ENCODE measurements around the gene GMDS.

Gene GMDS

GRCh38 chr6:1836690-1837089 lies 408.7 kb downstream of the GMDS start:
- no peak overlapping the region for H2AFZ ChIP-seq
- H3K4me3 ChIP-seq (ENCODE audit: low read depth, low read length) = no peak overlapping the region
- H3K4me2 ChIP-seq (ENCODE audit: low read length) = no peak overlapping the region
- H3K36me3 ChIP-seq (ENCODE audit: control insufficient read depth, insufficient read depth, low read length) = no peaks in the 10 kb centered on the region
- H3K27me3 ChIP-seq (ENCODE audit: control insufficient read depth, insufficient read depth, low read length) = no peaks in the 10 kb centered on the region
- no peaks in the 10 kb centered on the region for H3K4me1 ChIP-seq
- no peak overlapping the region for H3K9ac ChIP-seq
- no peaks in the 10 kb centered on the region for H3K9me3 ChIP-seq (ENCODE audit: control insufficient read depth, low read length)
- no peak for TF ChIP-seq CTCF (IDR thresholded peaks at IDR 0.05)
- H3K79me2 ChIP-seq = no peaks in the 10 kb centered on the region
- H3K27ac ChIP-seq = no peak overlapping the region

- no peaks in the 10 kb centered on the region for H3K27me3 ChIP-seq (ENCODE audit: control insufficient read depth, insufficient read depth, low read length)
- no peak overlapping the region for H3K27ac ChIP-seq
These were observed 410.5 kb downstream of the GMDS start for GRCh38 chr6:1834646-1835516.

DNA sequence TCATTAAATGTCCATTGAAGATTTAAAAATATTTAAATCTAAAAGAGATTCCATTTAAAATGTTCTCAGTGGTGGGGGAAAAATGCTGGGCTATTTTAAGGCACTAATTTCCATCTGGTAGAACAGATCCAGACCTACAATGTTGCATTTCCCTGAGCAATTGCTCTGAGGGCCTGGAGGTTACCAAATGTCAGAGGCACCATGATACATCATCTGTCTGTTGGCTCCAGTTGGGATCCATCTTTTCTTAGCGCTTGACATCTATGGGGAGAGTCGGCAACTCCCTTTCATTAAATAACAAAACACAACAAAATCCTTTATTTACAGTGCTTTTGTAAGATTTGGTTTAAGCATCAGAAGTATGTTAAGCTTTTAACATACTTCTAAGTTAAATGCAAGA lies 411.2 kb downstream of the GMDS start:
- no peak overlapping the region for H3K9ac ChIP-seq
- H3K36me3 ChIP-seq (ENCODE audit: control insufficient read depth, insufficient read depth, low read length) = no peaks in the 10 kb centered on the region
- no peaks in the 10 kb centered on the region for H3K79me2 ChIP-seq
- no peak overlapping the region for H3K4me3 ChIP-seq (ENCODE audit: low read depth, low read length)
- no peaks in the 10 kb centered on the region for H3K9me3 ChIP-seq (ENCODE audit: control insufficient read depth, low read length)
- no peaks in the 10 kb centered on the region for H3K27me3 ChIP-seq (ENCODE audit: control insufficient read depth, insufficient read depth, low read length)
- no peak overlapping the region for H3K27ac ChIP-seq
- H3K4me2 ChIP-seq (ENCODE audit: low read length) = no peak overlapping the region
- no peak overlapping the region for H2AFZ ChIP-seq
- TF ChIP-seq CTCF (IDR thresholded peaks at IDR 0.05) = no peak
- H3K4me1 ChIP-seq = no peaks in the 10 kb centered on the region

More at GRCh38 chr6:1834646-1835516, 410.5 kb downstream of the GMDS start:
- no peaks in the 10 kb centered on the region for H3K4me1 ChIP-seq
- no peaks in the 10 kb centered on the region for H3K9me3 ChIP-seq (ENCODE audit: control insufficient read depth, low read length)
- no peak overlapping the region for H3K4me3 ChIP-seq (ENCODE audit: low read depth, low read length)
- H3K4me2 ChIP-seq (ENCODE audit: low read length) = no peak overlapping the region
- no peaks in the 10 kb centered on the region for H3K36me3 ChIP-seq (ENCODE audit: control insufficient read depth, insufficient read depth, low read length)
- no peaks in the 10 kb centered on the region for H3K79me2 ChIP-seq
- H3K9ac ChIP-seq = no peak overlapping the region
- TF ChIP-seq CTCF (IDR thresholded peaks at IDR 0.05) = no peak
- H2AFZ ChIP-seq = no peak overlapping the region

- no peak overlapping the region for H3K27ac ChIP-seq
- no peaks in the 10 kb centered on the region for H3K79me2 ChIP-seq
- no peak overlapping the region for H3K9ac ChIP-seq
- H3K36me3 ChIP-seq (ENCODE audit: control insufficient read depth, insufficient read depth, low read length) = no peaks in the 10 kb centered on the region
- H2AFZ ChIP-seq = no peak overlapping the region
- H3K4me2 ChIP-seq (ENCODE audit: low read length) = no peak overlapping the region
- H3K4me3 ChIP-seq (ENCODE audit: low read depth, low read length) = no peak overlapping the region
- no peaks in the 10 kb centered on the region for H3K9me3 ChIP-seq (ENCODE audit: control insufficient read depth, low read length)
- H3K4me1 ChIP-seq = no peaks in the 10 kb centered on the region
- no peaks in the 10 kb centered on the region for H3K27me3 ChIP-seq (ENCODE audit: control insufficient read depth, insufficient read depth, low read length)
- TF ChIP-seq CTCF (IDR thresholded peaks at IDR 0.05) = no peak
These were observed 412.3 kb downstream of the GMDS start for GRCh38 chr6:1832844-1833787.
